Esophagus muscularis mucosa (tissue), 4 donors: ENCODE measurements around the gene ALG12. TPM values are rescaled to one million over a fixed set of nuclear protein-coding genes. Genes with fewer than 3 reads are reported as not detected.
A peak's percentile ranks its signal among the peaks of the same experiment; 100 is the strongest.

Source experiments
- DNase-seq: peaks from one replicate; pipeline ENCODE4 v3.0.0-alpha.2; 2017; ENCODE audit errors: extremely low spot score
- H3K27ac ChIP-seq, 4 donors: fragments of 200-600 bp; sonication (generic); replicated peaks in 1 of 4; 1 replicate in 3 of 4; 2 replicates in 1 of 4; pipeline ENCODE4 v1.5.1; 2016 to 2019; ENCODE audit warnings: mild to moderate bottlenecking in 1 of 4
- H3K27me3 ChIP-seq, 4 donors: fragments of 200-600 bp; sonication (generic); one replicate each; pipeline versions ENCODE4 v1.5.1 to v1.6.0; 2016 to 2019
- H3K36me3 ChIP-seq, 4 donors: fragments of 200-600 bp; sonication (generic); one replicate each; pipeline ENCODE4 v1.5.1; 2016 to 2019
- H3K4me1 ChIP-seq, 4 donors: fragments of 200-600 bp; sonication (generic); one replicate each; pipeline ENCODE4 v1.5.1; 2016 to 2019
- H3K4me3 ChIP-seq, 4 donors: fragments of 200-600 bp; sonication (generic); 1 replicate in 2 of 4; 2 replicates in 2 of 4; pipeline ENCODE4 v1.5.1; 2016 to 2019; ENCODE audit warnings: mild to moderate bottlenecking in 4 of 4, moderate library complexity in 1 of 4
- H3K9me3 ChIP-seq, 4 donors: fragments of 200-600 bp; sonication (generic); 1 replicate in 3 of 4; 2 replicates in 1 of 4; pipeline ENCODE4 v1.5.1; 2016 to 2019
- CTCF ChIP-seq, 3 experiments: fragments of 200-600 bp in 2 of 3; fragments of 450-650 bp in 1 of 3; sonication (generic) in 2 of 3; IDR thresholded peaks; one replicate each; pipeline ENCODE4 v1.5.1; 2017 to 2019; ENCODE audit warnings: antibody characterized with exemption in 3 of 3, mild to moderate bottlenecking in 2 of 3, moderate library complexity in 1 of 3
- EP300 ChIP-seq: sonication (generic); formaldehyde crosslinking; IDR thresholded peaks from one replicate; pipeline ENCODE4 v1.6.1; 2017; ENCODE audit warnings: antibody characterized with exemption
- POLR2A ChIP-seq: fragments of 450-650 bp; IDR thresholded peaks from one replicate; pipeline ENCODE4 v1.6.1; 2017; ENCODE audit warnings: antibody characterized with exemption, moderate library complexity, mild to moderate bottlenecking, low read depth
- POLR2AphosphoS5 ChIP-seq, 2 donors: sonication (generic); formaldehyde crosslinking; IDR thresholded peaks; one replicate each; pipeline ENCODE4 v1.6.1; 2017; ENCODE audit warnings: antibody characterized with exemption in 2 of 2
- WGBS: methylation state at CpG from one replicate; pipeline ENCODE4 v1.1.5; 2018; 5-methylcytosine and 5-hydroxymethylcytosine counted together
- intact Hi-C: fragments of 100-400 bp; cut with DNase I; formaldehyde crosslinking; loops from one replicate; pipeline ENCODE4 v1.15.1; 2023
- total RNA-seq, 4 donors: library from RNA; depleted of rRNA; stranded (reverse); fragments of >200 nt; gene quantifications; one replicate each; pipeline versions ENCODE4 v1.1.0 to v1.2.1, GENCODE V29; 2016

The ALG12 gene
- total RNA-seq, 4 donors from 2014 or later, result 17.7 to 28.0 (median 23.8) TPM

GRCh38 chr22:49965091-49966040, 47.1 kb upstream of the ALG12 start:
- intact Hi-C loops, result no loop called here
- Histone ChIP-seq H3K27me3 (no peaks in the 10 kb centered on the region), H3K4me3 (peak overlapping the region in 3 of 4 donors; percentile 73 to 96 (median 94)), H3K9me3 (no peaks in the 10 kb centered on the region), H3K36me3 (peaks cover 11 to 41% (median 34%) of the 10 kb centered on the region in 4 donors), H3K4me1 (peaks cover 70 to 95% (median 78%) of the 10 kb centered on the region in 4 donors), H3K27ac (peak overlapping the region; percentile 88 to 98 (median 95))
- WGBS, result 57% methylated on average over 3 of the region's 22 CpGs
- no peak for DNase-seq
- TF ChIP-seq POLR2AphosphoS5 (IDR thresholded peaks at IDR 0.05), result no peak
- TF ChIP-seq EP300, result no peak
- TF ChIP-seq CTCF (IDR thresholded peaks at IDR 0.05), result no peak
- no peak for TF ChIP-seq POLR2A

GRCh38 chr22:49964136-49965090, 46.2 kb upstream of the ALG12 start:
- H3K27me3 ChIP-seq, result no peaks in the 10 kb centered on the region
- H3K27ac ChIP-seq, result peak overlapping the region; percentile 88 to 98 (median 95)
- DNase-seq, result no peak
- 73% methylated on average over 16 of the region's 19 CpGs for WGBS
- H3K4me1 ChIP-seq, result peaks cover 68 to 92% (median 79%) of the 10 kb centered on the region in 4 donors
- intact Hi-C loops, result no loop called here
- TF ChIP-seq POLR2A (no peak), CTCF (IDR thresholded peaks at IDR 0.05) (no peak), POLR2AphosphoS5 (IDR thresholded peaks at IDR 0.05) (no peak), EP300 (no peak)
- peak overlapping the region; percentile 73 to 96 (median 89) for H3K4me3 ChIP-seq
- H3K36me3 ChIP-seq, result peaks cover 11 to 41% (median 34%) of the 10 kb centered on the region in 4 donors
- no peaks in the 10 kb centered on the region for H3K9me3 ChIP-seq

GRCh38 chr22:49963647-49964026, 45.4 kb upstream of the ALG12 start:
- Histone ChIP-seq H3K4me3 (peak overlapping the region; percentile 73 to 96 (median 89)), H3K27me3 (no peaks in the 10 kb centered on the region), H3K4me1 (peaks cover 66 to 92% (median 81%) of the 10 kb centered on the region in 4 donors), H3K27ac (peak overlapping the region; percentile 88 to 98 (median 95)), H3K36me3 (peaks cover 11 to 41% (median 34%) of the 10 kb centered on the region in 4 donors), H3K9me3 (no peaks in the 10 kb centered on the region)
- intact Hi-C loops, result no loop called here
- WGBS, result 66% methylated on average over 6 of the region's 6 CpGs
- TF ChIP-seq CTCF (IDR thresholded peaks at IDR 0.05), result no peak
- no peak for TF ChIP-seq POLR2A
- no peak for TF ChIP-seq POLR2AphosphoS5 (IDR thresholded peaks at IDR 0.05)
- TF ChIP-seq EP300, result no peak
- DNase-seq, result no peak

GRCh38 chr22:49962751-49963646, 44.8 kb upstream of the ALG12 start:
- no peaks in the 10 kb centered on the region for H3K27me3 ChIP-seq
- peaks cover 65 to 86% (median 77%) of the 10 kb centered on the region in 4 donors for H3K4me1 ChIP-seq
- intact Hi-C loops, result no loop called here
- no peaks in the 10 kb centered on the region for H3K9me3 ChIP-seq
- WGBS, result 80% methylated on average over 48 of the region's 63 CpGs
- peaks cover 11 to 41% (median 34%) of the 10 kb centered on the region in 4 donors for H3K36me3 ChIP-seq
- peak overlapping the region; percentile 73 to 96 (median 89) for H3K4me3 ChIP-seq
- DNase-seq, result no peak
- H3K27ac ChIP-seq, result peak overlapping the region; percentile 88 to 98 (median 95)
- TF ChIP-seq POLR2AphosphoS5 (IDR thresholded peaks at IDR 0.05) (no peak), EP300 (no peak), POLR2A (no peak), CTCF (IDR thresholded peaks at IDR 0.05) (no peak)
